K562 (cell line): ENCODE data around the gene GINS2. TPM values are rescaled to one million over a fixed set of nuclear protein-coding genes. Genes with fewer than 3 reads are reported as not detected.

ENCODE experiments used
- CEBPB ChIP-seq: fragments of 450-650 bp; IDR thresholded peaks from 2 replicates; pipeline ENCODE4 v1.6.1; 2016; ENCODE audit warnings: missing genetic modification characterization, missing compliant biosample characterization
- DIDO1 ChIP-seq: fragments of 450-650 bp; IDR thresholded peaks from 2 replicates; pipeline ENCODE4 v1.6.1; 2016; ENCODE audit warnings: low read depth, missing biosample characterization, missing genetic modification characterization
- EP300 ChIP-seq: IDR thresholded peaks from 2 replicates; pipeline ENCODE4 v1.6.1; 2012; ENCODE audit warnings: low read length, improper control_type of control experiment
- FOS ChIP-seq: IDR thresholded peaks from 3 replicates; pipeline ENCODE4 v1.6.1; 2011; ENCODE audit not compliant: insufficient read length; ENCODE audit errors: extremely low read depth
- HMGN3 ChIP-seq: IDR thresholded peaks from 2 replicates; pipeline ENCODE4 v1.6.1; 2011; ENCODE audit warnings: borderline replicate concordance, low read depth, mild to moderate bottlenecking, mixed read lengths, low read length; ENCODE audit not compliant: insufficient read length; ENCODE audit errors: extremely low read depth
- IRF2 ChIP-seq: sonication (generic); formaldehyde crosslinking; IDR thresholded peaks from 2 replicates; pipeline ENCODE4 v1.8.1; 2022; ENCODE audit warnings: mild to moderate bottlenecking, missing genetic modification reagents
- JUND ChIP-seq, 2 experiments: IDR thresholded peaks; 2 replicates in 1 of 2; 3 replicates in 1 of 2; pipeline ENCODE4 v1.6.1; 2011; ENCODE audit warnings: borderline replicate concordance in 2 of 2, low read depth in 2 of 2, low read length in 2 of 2, improper control_type of control experiment in 1 of 2, missing biosample characterization in 1 of 2, missing genetic modification characterization in 1 of 2, missing genetic modification reagents in 1 of 2
- KDM1A ChIP-seq, 2 experiments: fragments of 450-650 bp; IDR thresholded peaks; 2 replicates each; pipeline ENCODE4 v1.6.1; 2016; ENCODE audit warnings: mild to moderate bottlenecking in 2 of 2
- L3MBTL2 ChIP-seq: fragments of 450-650 bp; IDR thresholded peaks from 2 replicates; pipeline ENCODE4 v1.6.1; 2016; ENCODE audit warnings: mild to moderate bottlenecking, moderate library complexity
- PRMT5 ChIP-seq: sonication (generic); formaldehyde crosslinking; IDR thresholded peaks from 2 replicates; pipeline ENCODE4 v1.5.0; 2020; ENCODE audit warnings: missing genetic modification reagents
- PYGO2 ChIP-seq: fragments of 450-650 bp; IDR thresholded peaks from 2 replicates; pipeline ENCODE4 v1.6.1; 2016; ENCODE audit warnings: mild to moderate bottlenecking, missing genetic modification characterization, moderate library complexity, missing compliant biosample characterization
- RUNX1 ChIP-seq: sonication (generic); IDR thresholded peaks from 2 replicates; pipeline ENCODE4 v1.6.1; 2016; ENCODE audit warnings: antibody characterized with exemption, low read depth
- SP1 ChIP-seq: sonication (generic); formaldehyde crosslinking; IDR thresholded peaks from 2 replicates; pipeline ENCODE4 v1.8.1; 2022; ENCODE audit warnings: mild to moderate bottlenecking, missing genetic modification reagents
- SRF ChIP-seq, 2 experiments: fragments of 250-450, 450-650 bp in 1 of 2; sonication (Bioruptor Pico) in 1 of 2; sonication (generic) in 1 of 2; formaldehyde crosslinking; IDR thresholded peaks; 2 replicates each; pipeline versions ENCODE4 v1.5.0 to v1.5.1; 2020 to 2022; ENCODE audit warnings: mild to moderate bottlenecking in 1 of 2, missing genetic modification reagents in 1 of 2
- TEAD1 ChIP-seq, 2 experiments: fragments of 450-650 bp in 1 of 2; sonication (generic) in 1 of 2; formaldehyde crosslinking; IDR thresholded peaks; 2 replicates each; pipeline versions ENCODE4 v1.4.0 to v1.8.0; 2020 to 2022; ENCODE audit warnings: mild to moderate bottlenecking in 2 of 2, missing genetic modification reagents in 1 of 2
- ZBTB8A ChIP-seq: fragments of 450-650 bp; IDR thresholded peaks from 2 replicates; pipeline ENCODE4 v1.6.1; 2018; ENCODE audit warnings: mild to moderate bottlenecking, moderate library complexity; ENCODE audit not compliant: partially characterized antibody
- ZKSCAN1 ChIP-seq: fragments of 150-350 bp; IDR thresholded peaks from 2 replicates; pipeline ENCODE4 v1.6.1; 2016; ENCODE audit warnings: low read depth, low read length
- ZNF232 ChIP-seq: sonication (generic); formaldehyde crosslinking; IDR thresholded peaks from 2 replicates; pipeline ENCODE4 v1.8.0; 2022; ENCODE audit warnings: mild to moderate bottlenecking, missing genetic modification reagents
- ZNF24 ChIP-seq: fragments of 450-650 bp; IDR thresholded peaks from 2 replicates; pipeline ENCODE4 v1.6.1; 2016
- ZNF589 ChIP-seq: fragments of 200-800 bp; sonication (Bioruptor generic); IDR thresholded peaks from 2 replicates; pipeline ENCODE4 v1.6.1; 2016; ENCODE audit warnings: low read depth, missing genetic modification characterization, missing compliant biosample characterization
- polyA plus RNA-seq, 8 experiments: library from polyadenylated mRNA; depleted of rRNA in 4 of 8; stranded (reverse) in 5 of 8; unstranded in 3 of 8; fragments of >200 nt; fragmentation: Nextera tagmentation in 2 of 8; fragmentation: Illumina TruSeq in 1 of 8; extraction: Ambion mirVana in 2 of 8; extraction: Trizol in 1 of 8; gene quantifications; 2 replicates each; pipeline versions ENCODE4 v1.2.1 to v1.2.3, GENCODE V29; 2011 to 2014; ENCODE audit warnings: inconsistent platforms in 1 of 8, missing spikeins in 1 of 8
- total RNA-seq, 7 experiments: library from RNA; depleted of rRNA in 6 of 7; stranded (reverse); fragments of >200 nt in 6 of 7; fragmentation: Illumina TruSeq in 2 of 7; extraction: Trizol in 2 of 7; gene quantifications; 2 replicates each; pipeline versions ENCODE4 v1.2.1 to v1.2.3, GENCODE V29; 2011 to 2021; ENCODE audit warnings: low replicate concordance in 1 of 7
- TF ChIP-seq, protein P1 (sequence below), 2 experiments: IDR thresholded peaks; 2 replicates each; pipeline ENCODE4 v1.6.1; 2011; ENCODE audit warnings: borderline replicate concordance in 1 of 2, control low read depth in 1 of 2, low read depth in 1 of 2, low read length in 1 of 2, mild to moderate bottlenecking in 1 of 2, mixed read lengths in 1 of 2, moderate library complexity in 1 of 2; ENCODE audit not compliant: insufficient read depth in 1 of 2, insufficient read length in 1 of 2, poor library complexity in 1 of 2, severe bottlenecking in 1 of 2; ENCODE audit errors: extremely low read depth in 1 of 2
- TF ChIP-seq, protein P2 (sequence below): fragments of 250-450 bp; sonication (Bioruptor Pico); IDR thresholded peaks from 2 replicates; pipeline ENCODE4 v1.5.0; 2021
- TF ChIP-seq, protein P3 (sequence below): fragments of 250-450 bp; sonication (Bioruptor Pico); IDR thresholded peaks from 2 replicates; pipeline ENCODE4 v1.5.0; 2020; ENCODE audit warnings: mild to moderate bottlenecking
- TF ChIP-seq, protein P4 (sequence below): sonication (generic); formaldehyde crosslinking; IDR thresholded peaks from 2 replicates; pipeline ENCODE4 v1.8.1; 2022; ENCODE audit warnings: missing genetic modification reagents

GINS2 gene
- total and polyA plus RNA-seq, 9 of the 15 experiments (the other 6 are each of a cell fraction or from before 2014, with no cell fraction given) = 40.4 to 76.2 (median 44.6) TPM

DNA sequence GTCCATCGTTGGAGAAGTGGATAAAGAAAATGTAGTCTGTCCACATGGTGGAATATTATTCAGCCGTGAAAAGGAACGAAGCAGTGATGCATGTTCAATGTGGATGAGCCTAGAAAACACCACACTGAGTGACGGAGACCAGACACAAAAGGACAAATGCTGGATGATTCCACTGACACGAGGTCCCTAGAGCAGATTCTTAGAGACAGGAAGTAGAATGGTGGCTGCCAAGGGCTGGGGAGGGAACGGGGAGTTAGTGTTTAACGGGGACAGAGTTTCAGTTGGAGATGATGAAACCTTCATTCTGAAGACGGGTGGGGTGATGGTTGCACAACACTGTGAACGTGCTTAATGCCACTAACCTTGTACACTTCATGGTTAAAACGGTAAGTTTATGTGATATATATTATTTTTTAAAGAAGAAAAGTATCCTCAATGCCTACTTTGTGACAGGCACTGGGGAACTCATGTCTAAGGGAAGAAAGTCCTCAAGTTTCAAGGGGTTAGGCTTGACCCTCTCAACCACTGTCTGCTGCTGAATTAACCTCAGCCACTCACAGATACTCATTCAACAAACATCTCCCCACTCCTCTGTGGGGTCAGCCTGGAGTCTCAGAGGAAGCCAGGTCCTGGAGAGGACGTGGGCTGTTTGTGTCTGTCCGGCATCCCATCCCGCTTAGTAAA, 44.5 kb upstream of the GINS2 start (continued):
- TF ChIP-seq, protein P1, sequence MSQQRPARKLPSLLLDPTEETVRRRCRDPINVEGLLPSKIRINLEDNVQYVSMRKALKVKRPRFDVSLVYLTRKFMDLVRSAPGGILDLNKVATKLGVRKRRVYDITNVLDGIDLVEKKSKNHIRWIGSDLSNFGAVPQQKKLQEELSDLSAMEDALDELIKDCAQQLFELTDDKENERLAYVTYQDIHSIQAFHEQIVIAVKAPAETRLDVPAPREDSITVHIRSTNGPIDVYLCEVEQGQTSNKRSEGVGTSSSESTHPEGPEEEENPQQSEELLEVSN (IDR thresholded peaks at IDR 0.05; ENCODE audit: borderline replicate concordance in 1 of 2, extremely low read depth in 1 of 2, insufficient read depth in 1 of 2, insufficient read length in 1 of 2, low read depth in 1 of 2, low read length in 1 of 2, poor library complexity in 1 of 2, severe bottlenecking in 1 of 2) = no peak
- TF ChIP-seq TEAD1 (CRISPR knock-in tag; IDR thresholded peaks at IDR 0.05) (0 out of 4 replicates have a peak, but pooled peaks of 1 of the 2 experiments have one; percentile 12), PRMT5 (CRISPR knock-in tag) (no peak), FOS (no peak), ZNF232 (CRISPR knock-in tag) (no peak; the same call in 1 of the 2 replicates), PYGO2 (tag) (no peak), SRF (CRISPR knock-in tag; IDR thresholded peaks at IDR 0.05) (0 out of 4 replicates have a peak, but pooled peaks of 1 of the 2 experiments have one; percentile 20), ZNF24 (peak; percentile 96), EP300 (no peak), HMGN3 (no peak), IRF2 (no peak), ZBTB8A (no peak), JUND (IDR thresholded peaks at IDR 0.05; ENCODE audit: borderline replicate concordance, low read depth, low read length) (no peak), JUND (tag; IDR thresholded peaks at IDR 0.05; ENCODE audit: borderline replicate concordance, low read depth, low read length) (no peak), ZNF589 (CRISPR knock-in tag) (no peak), L3MBTL2 (peak; percentile 69; the same call in 1 of the 2 replicates), DIDO1 (tag) (no peak), SP1 (CRISPR knock-in tag) (no peak), CEBPB (tag) (peak; percentile 96), RUNX1 (no peak), ZKSCAN1 (no peak), KDM1A (IDR thresholded peaks at IDR 0.05) (peak; percentile 28 to 33; a peak in 1 of 4 replicates)
- TF ChIP-seq, protein P2, sequence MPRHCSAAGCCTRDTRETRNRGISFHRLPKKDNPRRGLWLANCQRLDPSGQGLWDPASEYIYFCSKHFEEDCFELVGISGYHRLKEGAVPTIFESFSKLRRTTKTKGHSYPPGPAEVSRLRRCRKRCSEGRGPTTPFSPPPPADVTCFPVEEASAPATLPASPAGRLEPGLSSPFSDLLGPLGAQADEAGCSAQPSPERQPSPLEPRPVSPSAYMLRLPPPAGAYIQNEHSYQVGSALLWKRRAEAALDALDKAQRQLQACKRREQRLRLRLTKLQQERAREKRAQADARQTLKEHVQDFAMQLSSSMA (CRISPR knock-in tag) = no peak
- TF ChIP-seq, protein P3, sequence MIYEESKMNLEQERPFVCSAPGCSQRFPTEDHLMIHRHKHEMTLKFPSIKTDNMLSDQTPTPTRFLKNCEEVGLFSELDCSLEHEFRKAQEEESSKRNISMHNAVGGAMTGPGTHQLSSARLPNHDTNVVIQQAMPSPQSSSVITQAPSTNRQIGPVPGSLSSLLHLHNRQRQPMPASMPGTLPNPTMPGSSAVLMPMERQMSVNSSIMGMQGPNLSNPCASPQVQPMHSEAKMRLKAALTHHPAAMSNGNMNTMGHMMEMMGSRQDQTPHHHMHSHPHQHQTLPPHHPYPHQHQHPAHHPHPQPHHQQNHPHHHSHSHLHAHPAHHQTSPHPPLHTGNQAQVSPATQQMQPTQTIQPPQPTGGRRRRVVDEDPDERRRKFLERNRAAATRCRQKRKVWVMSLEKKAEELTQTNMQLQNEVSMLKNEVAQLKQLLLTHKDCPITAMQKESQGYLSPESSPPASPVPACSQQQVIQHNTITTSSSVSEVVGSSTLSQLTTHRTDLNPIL (CRISPR knock-in tag) = no peak
- TF ChIP-seq, protein P4, sequence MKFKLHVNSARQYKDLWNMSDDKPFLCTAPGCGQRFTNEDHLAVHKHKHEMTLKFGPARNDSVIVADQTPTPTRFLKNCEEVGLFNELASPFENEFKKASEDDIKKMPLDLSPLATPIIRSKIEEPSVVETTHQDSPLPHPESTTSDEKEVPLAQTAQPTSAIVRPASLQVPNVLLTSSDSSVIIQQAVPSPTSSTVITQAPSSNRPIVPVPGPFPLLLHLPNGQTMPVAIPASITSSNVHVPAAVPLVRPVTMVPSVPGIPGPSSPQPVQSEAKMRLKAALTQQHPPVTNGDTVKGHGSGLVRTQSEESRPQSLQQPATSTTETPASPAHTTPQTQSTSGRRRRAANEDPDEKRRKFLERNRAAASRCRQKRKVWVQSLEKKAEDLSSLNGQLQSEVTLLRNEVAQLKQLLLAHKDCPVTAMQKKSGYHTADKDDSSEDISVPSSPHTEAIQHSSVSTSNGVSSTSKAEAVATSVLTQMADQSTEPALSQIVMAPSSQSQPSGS (CRISPR knock-in tag) = no peak
